ENCODE data around the gene PFDN1. TPM values are rescaled to one million over a fixed set of nuclear protein-coding genes. Genes with fewer than 3 reads are reported as not detected.

Gene PFDN1
- total and polyA plus RNA-seq, 9 of the 15 experiments (the other 6 are each of a cell fraction or from before 2014, with no cell fraction given), result 45.5 to 215 (median 78.0) TPM

GRCh38 chr5:140346348-140347221 is 43.7 kb upstream of the PFDN1 start, which contains the start of gene HBEGF (continued):
- no peak for TF ChIP-seq THAP7 (CRISPR knock-in tag; IDR thresholded peaks at IDR 0.05)
- no peak for TF ChIP-seq ZNF695 (CRISPR knock-in tag; IDR thresholded peaks at IDR 0.05)
- TF ChIP-seq, protein P1, sequence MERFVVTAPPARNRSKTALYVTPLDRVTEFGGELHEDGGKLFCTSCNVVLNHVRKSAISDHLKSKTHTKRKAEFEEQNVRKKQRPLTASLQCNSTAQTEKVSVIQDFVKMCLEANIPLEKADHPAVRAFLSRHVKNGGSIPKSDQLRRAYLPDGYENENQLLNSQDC (CRISPR knock-in tag; IDR thresholded peaks at IDR 0.05), result no peak
- TF ChIP-seq MTF1 (CRISPR knock-in tag; IDR thresholded peaks at IDR 0.05; ENCODE audit: borderline replicate concordance), result no peak
- peak in 1 of 2 experiments; percentile 70; a peak in 2 of 4 replicates for TF ChIP-seq RCOR1 (IDR thresholded peaks at IDR 0.05; ENCODE audit: borderline replicate concordance in 1 of 2, low read depth in 2 of 2, low read length in 2 of 2)
- no peak for TF ChIP-seq U2AF2 (optimal IDR thresholded peaks at IDR 0.05; ENCODE audit: low read depth, low read length)
- no peak for TF ChIP-seq RBM14 (IDR thresholded peaks at IDR 0.05; ENCODE audit: borderline replicate concordance, insufficient read depth, low read depth, low read length)
- TF ChIP-seq CLOCK (CRISPR knock-in tag; IDR thresholded peaks at IDR 0.05; ENCODE audit: borderline replicate concordance), result no peak
- TF ChIP-seq, protein P2, sequence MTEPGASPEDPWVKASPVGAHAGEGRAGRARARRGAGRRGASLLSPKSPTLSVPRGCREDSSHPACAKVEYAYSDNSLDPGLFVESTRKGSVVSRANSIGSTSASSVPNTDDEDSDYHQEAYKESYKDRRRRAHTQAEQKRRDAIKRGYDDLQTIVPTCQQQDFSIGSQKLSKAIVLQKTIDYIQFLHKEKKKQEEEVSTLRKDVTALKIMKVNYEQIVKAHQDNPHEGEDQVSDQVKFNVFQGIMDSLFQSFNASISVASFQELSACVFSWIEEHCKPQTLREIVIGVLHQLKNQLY (CRISPR knock-in tag; conservative IDR thresholded peaks at IDR 0.05), result no peak
- TF ChIP-seq ZNF639 (CRISPR knock-in tag; conservative IDR thresholded peaks at IDR 0.05 in 1 of 2, IDR thresholded peaks at IDR 0.05 in 1 of 2), result no peak
- TF ChIP-seq FOXP4 (CRISPR knock-in tag; IDR thresholded peaks at IDR 0.05; ENCODE audit: borderline replicate concordance), result no peak
- TF ChIP-seq, protein P3, sequence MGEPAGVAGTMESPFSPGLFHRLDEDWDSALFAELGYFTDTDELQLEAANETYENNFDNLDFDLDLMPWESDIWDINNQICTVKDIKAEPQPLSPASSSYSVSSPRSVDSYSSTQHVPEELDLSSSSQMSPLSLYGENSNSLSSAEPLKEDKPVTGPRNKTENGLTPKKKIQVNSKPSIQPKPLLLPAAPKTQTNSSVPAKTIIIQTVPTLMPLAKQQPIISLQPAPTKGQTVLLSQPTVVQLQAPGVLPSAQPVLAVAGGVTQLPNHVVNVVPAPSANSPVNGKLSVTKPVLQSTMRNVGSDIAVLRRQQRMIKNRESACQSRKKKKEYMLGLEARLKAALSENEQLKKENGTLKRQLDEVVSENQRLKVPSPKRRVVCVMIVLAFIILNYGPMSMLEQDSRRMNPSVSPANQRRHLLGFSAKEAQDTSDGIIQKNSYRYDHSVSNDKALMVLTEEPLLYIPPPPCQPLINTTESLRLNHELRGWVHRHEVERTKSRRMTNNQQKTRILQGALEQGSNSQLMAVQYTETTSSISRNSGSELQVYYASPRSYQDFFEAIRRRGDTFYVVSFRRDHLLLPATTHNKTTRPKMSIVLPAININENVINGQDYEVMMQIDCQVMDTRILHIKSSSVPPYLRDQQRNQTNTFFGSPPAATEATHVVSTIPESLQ (CRISPR knock-in tag; IDR thresholded peaks at IDR 0.05), result no peak
- TF ChIP-seq COPS2 (conservative IDR thresholded peaks at IDR 0.05), result no peak
- TF ChIP-seq ZNF239 (CRISPR knock-in tag; IDR thresholded peaks at IDR 0.05), result no peak

Data from K562 (cell line).